ENCODE data around the gene ERGIC3. TPM values are rescaled to one million over a fixed set of nuclear protein-coding genes. Genes with fewer than 3 reads are reported as not detected.

Gene ERGIC3
- total RNA-seq, 1 experiment from 2014 or later = 392 TPM

- TF ChIP-seq CTCF (IDR thresholded peaks at IDR 0.05; ENCODE audit: unreplicated experiment) = no peak
- no peak overlapping the region for H3K4me3 Mint-ChIP-seq (ENCODE audit: low read depth, unreplicated experiment)
- intact Hi-C loops (cut with micrococcal nuclease; ENCODE audit: unreplicated experiment) = no loop called here
- no peaks in the 10 kb centered on the region for H3K27me3 Mint-ChIP-seq (ENCODE audit: unreplicated experiment)
- no peak overlapping the region for H3K27ac Mint-ChIP-seq (ENCODE audit: unreplicated experiment)
- CTCF ChIA-PET = interaction anchor here (0.7 kb wide), 1 partner anchor 424 kb away, joined by 7 read pairs; no protein-coding TSS in a partner anchor
- H3K4me1 Mint-ChIP-seq (ENCODE audit: low read depth, unreplicated experiment) = no peaks in the 10 kb centered on the region
- DNase-seq = no peak
- BruUV-seq (replicated peaks) = no TSS peak
- H3K9me3 Mint-ChIP-seq (ENCODE audit: low read depth, unreplicated experiment) = no peaks in the 10 kb centered on the region
- peaks cover 42% of the 10 kb centered on the region for H3K36me3 Mint-ChIP-seq (ENCODE audit: insufficient read depth, unreplicated experiment)
Observed at GRCh38 chr20:35561671-35562070, 19.8 kb downstream of the ERGIC3 start.

- TF ChIP-seq CTCF (IDR thresholded peaks at IDR 0.05; ENCODE audit: unreplicated experiment) = no peak
- intact Hi-C loops (cut with micrococcal nuclease; ENCODE audit: unreplicated experiment) = no loop called here
- H3K9me3 Mint-ChIP-seq (ENCODE audit: low read depth, unreplicated experiment) = no peaks in the 10 kb centered on the region
- BruUV-seq (replicated peaks) = no TSS peak
- no peak for DNase-seq
- H3K4me3 Mint-ChIP-seq (ENCODE audit: low read depth, unreplicated experiment) = no peak overlapping the region
- H3K4me1 Mint-ChIP-seq (ENCODE audit: low read depth, unreplicated experiment) = no peaks in the 10 kb centered on the region
- CTCF ChIA-PET = interaction anchor here (0.7 kb wide), 1 partner anchor 423 kb away, joined by 7 read pairs; no protein-coding TSS in a partner anchor
- peaks cover 36% of the 10 kb centered on the region for H3K36me3 Mint-ChIP-seq (ENCODE audit: insufficient read depth, unreplicated experiment)
- H3K27ac Mint-ChIP-seq (ENCODE audit: unreplicated experiment) = no peak overlapping the region
- H3K27me3 Mint-ChIP-seq (ENCODE audit: unreplicated experiment) = no peaks in the 10 kb centered on the region
Observed at GRCh38 chr20:35562541-35563110, 20.7 kb downstream of the ERGIC3 start.

- Mint-ChIP-seq H3K9me3 (ENCODE audit: low read depth, unreplicated experiment) (no peaks in the 10 kb centered on the region), H3K36me3 (ENCODE audit: insufficient read depth, unreplicated experiment) (peaks cover 30% of the 10 kb centered on the region), H3K27me3 (ENCODE audit: unreplicated experiment) (no peaks in the 10 kb centered on the region), H3K4me1 (ENCODE audit: low read depth, unreplicated experiment) (no peaks in the 10 kb centered on the region), H3K4me3 (ENCODE audit: low read depth, unreplicated experiment) (no peak overlapping the region), H3K27ac (ENCODE audit: unreplicated experiment) (no peak overlapping the region)
- intact Hi-C loops (cut with micrococcal nuclease; ENCODE audit: unreplicated experiment) = no loop called here
- DNase-seq = no peak
- no TSS peak for BruUV-seq (replicated peaks)
- CTCF ChIA-PET = interaction anchor here (0.7 kb wide), 2 partner anchors 29 to 100 kb away, joined by 4 to 5 read pairs; no protein-coding TSS in a partner anchor
- no peak for TF ChIP-seq CTCF (IDR thresholded peaks at IDR 0.05; ENCODE audit: unreplicated experiment)
Observed at GRCh38 chr20:35563834-35564233, 22.0 kb downstream of the ERGIC3 start.

GRCh38 chr20:35564905-35565304 lies 23.0 kb downstream of the ERGIC3 start:
- CTCF ChIA-PET = interaction anchor here (0.7 to 0.8 kb wide), 2 partner anchors 8 to 16 kb away, joined by 3 read pairs; no protein-coding TSS in a partner anchor
- BruUV-seq (replicated peaks) = no TSS peak
- Mint-ChIP-seq H3K9me3 (ENCODE audit: low read depth, unreplicated experiment) (no peaks in the 10 kb centered on the region), H3K27ac (ENCODE audit: unreplicated experiment) (no peak overlapping the region), H3K36me3 (ENCODE audit: insufficient read depth, unreplicated experiment) (peaks cover 27% of the 10 kb centered on the region), H3K27me3 (ENCODE audit: unreplicated experiment) (no peaks in the 10 kb centered on the region), H3K4me3 (ENCODE audit: low read depth, unreplicated experiment) (no peak overlapping the region), H3K4me1 (ENCODE audit: low read depth, unreplicated experiment) (no peaks in the 10 kb centered on the region)
- no peak for TF ChIP-seq CTCF (IDR thresholded peaks at IDR 0.05; ENCODE audit: unreplicated experiment)
- DNase-seq = no peak
- intact Hi-C loops (cut with micrococcal nuclease; ENCODE audit: unreplicated experiment) = no loop called here

Data from Calu3 (cell line).